ENCODE results near the gene AGTR2.
"Not testable (repeated sequence)": the region's sequence is repeated elsewhere in the genome, so short reads cannot be mapped to it uniquely, and the experiment has no call there.

Gene AGTR2

GRCh38 chrX:116170511-116170910, at the start of gene AGTR2:
Gene AGTR2, plus strand, starts transcription at chrX:116170744. Its CDS starts 1,537 bp downstream, at chrX:116172281.
- Histone ChIP-seq H3K9ac (ENCODE audit: low read length in 5 of 5) (no peak within 1 kb of the TSS), H3K4me1 (ENCODE audit: control insufficient read depth in 5 of 5, insufficient read depth in 5 of 5, low read length in 5 of 5) (no peaks in the 10 kb centered on the region), H3K9me3 (ENCODE audit: control insufficient read depth in 5 of 5, low read length in 5 of 5) (no peaks in the 10 kb centered on the region), H3K27ac (ENCODE audit: low read depth, low read length) (no peak within 1 kb of the TSS), H3K27me3 (ENCODE audit: control insufficient read depth in 5 of 5, insufficient read depth in 4 of 5, low read length in 5 of 5) (peaks cover 0 to 6% (median 0%) of the 10 kb centered on the region in 5 donors), H3K36me3 (ENCODE audit: control insufficient read depth in 5 of 5, insufficient read depth in 5 of 5, low read length in 5 of 5) (no peaks in the 10 kb centered on the region), H3K4me3 (ENCODE audit: low read depth in 1 of 5, low read length in 5 of 5) (no peak within 1 kb of the TSS)

- H3K27ac ChIP-seq (ENCODE audit: low read depth, low read length), result no peak overlapping the region
- no peaks in the 10 kb centered on the region for H3K36me3 ChIP-seq (ENCODE audit: control insufficient read depth in 5 of 5, insufficient read depth in 5 of 5, low read length in 5 of 5)
- H3K9ac ChIP-seq (ENCODE audit: low read length in 5 of 5), result no peak overlapping the region
- peaks cover 0 to 9% (median 0%) of the 10 kb centered on the region in 5 donors for H3K27me3 ChIP-seq (ENCODE audit: control insufficient read depth in 5 of 5, insufficient read depth in 4 of 5, low read length in 5 of 5)
- no peaks in the 10 kb centered on the region for H3K4me1 ChIP-seq (ENCODE audit: control insufficient read depth in 5 of 5, insufficient read depth in 5 of 5, low read length in 5 of 5)
- no peak overlapping the region for H3K4me3 ChIP-seq (ENCODE audit: low read depth in 1 of 5, low read length in 5 of 5)
- H3K9me3 ChIP-seq (ENCODE audit: control insufficient read depth in 5 of 5, low read length in 5 of 5), result no peaks in the 10 kb centered on the region
These were observed 35.3 kb upstream of the AGTR2 start for GRCh38 chrX:116135277-116135676.

GRCh38 chrX:116141270-116141669, 29.3 kb upstream of the AGTR2 start:
- not testable (repeated sequence) for H3K9me3 ChIP-seq (ENCODE audit: control insufficient read depth in 5 of 5, low read length in 5 of 5); H3K4me1 ChIP-seq (ENCODE audit: control insufficient read depth in 5 of 5, insufficient read depth in 5 of 5, low read length in 5 of 5); H3K27ac ChIP-seq (ENCODE audit: low read depth, low read length); H3K4me3 ChIP-seq (ENCODE audit: low read depth in 1 of 5, low read length in 5 of 5); H3K9ac ChIP-seq (ENCODE audit: low read length in 5 of 5); H3K36me3 ChIP-seq (ENCODE audit: control insufficient read depth in 5 of 5, insufficient read depth in 5 of 5, low read length in 5 of 5); H3K27me3 ChIP-seq (ENCODE audit: control insufficient read depth in 5 of 5, insufficient read depth in 4 of 5, low read length in 5 of 5)

GRCh38 chrX:116142976-116143375, 27.6 kb upstream of the AGTR2 start:
- H3K4me1 ChIP-seq (ENCODE audit: control insufficient read depth in 5 of 5, insufficient read depth in 5 of 5, low read length in 5 of 5), result no peaks in the 10 kb centered on the region
- H3K27ac ChIP-seq (ENCODE audit: low read depth, low read length), result no peak overlapping the region
- no peak overlapping the region for H3K9ac ChIP-seq (ENCODE audit: low read length in 5 of 5)
- H3K9me3 ChIP-seq (ENCODE audit: control insufficient read depth in 5 of 5, low read length in 5 of 5), result no peaks in the 10 kb centered on the region
- no peaks in the 10 kb centered on the region for H3K36me3 ChIP-seq (ENCODE audit: control insufficient read depth in 5 of 5, insufficient read depth in 5 of 5, low read length in 5 of 5)
- no peaks in the 10 kb centered on the region for H3K27me3 ChIP-seq (ENCODE audit: control insufficient read depth in 5 of 5, insufficient read depth in 4 of 5, low read length in 5 of 5)
- H3K4me3 ChIP-seq (ENCODE audit: low read depth in 1 of 5, low read length in 5 of 5), result no peak overlapping the region

- Histone ChIP-seq H3K36me3 (ENCODE audit: control insufficient read depth in 5 of 5, insufficient read depth in 5 of 5, low read length in 5 of 5) (no peaks in the 10 kb centered on the region), H3K27me3 (ENCODE audit: control insufficient read depth in 5 of 5, insufficient read depth in 4 of 5, low read length in 5 of 5) (peaks cover 0 to 6% (median 3%) of the 10 kb centered on the region in 5 donors), H3K9ac (ENCODE audit: low read length in 5 of 5) (no peak overlapping the region), H3K27ac (ENCODE audit: low read depth, low read length) (no peak overlapping the region), H3K4me3 (ENCODE audit: low read depth in 1 of 5, low read length in 5 of 5) (no peak overlapping the region), H3K9me3 (ENCODE audit: control insufficient read depth in 5 of 5, low read length in 5 of 5) (no peaks in the 10 kb centered on the region), H3K4me1 (ENCODE audit: control insufficient read depth in 5 of 5, insufficient read depth in 5 of 5, low read length in 5 of 5) (no peaks in the 10 kb centered on the region)
These were observed 2.4 kb downstream of the AGTR2 start for GRCh38 chrX:116172976-116173375.

GRCh38 chrX:116181300-116181699, 10.8 kb downstream of the AGTR2 start:
- H3K4me3 ChIP-seq (ENCODE audit: low read depth in 1 of 5, low read length in 5 of 5), result no peak overlapping the region
- H3K9me3 ChIP-seq (ENCODE audit: control insufficient read depth in 5 of 5, low read length in 5 of 5), result peaks cover 0 to 8% (median 6%) of the 10 kb centered on the region in 5 donors
- no peak overlapping the region for H3K9ac ChIP-seq (ENCODE audit: low read length in 5 of 5)
- H3K36me3 ChIP-seq (ENCODE audit: control insufficient read depth in 5 of 5, insufficient read depth in 5 of 5, low read length in 5 of 5), result no peaks in the 10 kb centered on the region
- peaks cover 0 to 10% (median 4%) of the 10 kb centered on the region in 5 donors for H3K27me3 ChIP-seq (ENCODE audit: control insufficient read depth in 5 of 5, insufficient read depth in 4 of 5, low read length in 5 of 5)
- H3K4me1 ChIP-seq (ENCODE audit: control insufficient read depth in 5 of 5, insufficient read depth in 5 of 5, low read length in 5 of 5), result no peaks in the 10 kb centered on the region
- H3K27ac ChIP-seq (ENCODE audit: low read depth, low read length), result no peak overlapping the region

GRCh38 chrX:116185163-116185562, 14.6 kb downstream of the AGTR2 start:
- no peaks in the 10 kb centered on the region for H3K4me1 ChIP-seq (ENCODE audit: control insufficient read depth in 5 of 5, insufficient read depth in 5 of 5, low read length in 5 of 5)
- H3K4me3 ChIP-seq (ENCODE audit: low read depth in 1 of 5, low read length in 5 of 5), result no peak overlapping the region
- no peaks in the 10 kb centered on the region for H3K36me3 ChIP-seq (ENCODE audit: control insufficient read depth in 5 of 5, insufficient read depth in 5 of 5, low read length in 5 of 5)
- H3K27ac ChIP-seq (ENCODE audit: low read depth, low read length), result no peak overlapping the region
- H3K9me3 ChIP-seq (ENCODE audit: control insufficient read depth in 5 of 5, low read length in 5 of 5), result peaks cover 0 to 18% (median 6%) of the 10 kb centered on the region in 5 donors
- peaks cover 0 to 10% (median 3%) of the 10 kb centered on the region in 5 donors for H3K27me3 ChIP-seq (ENCODE audit: control insufficient read depth in 5 of 5, insufficient read depth in 4 of 5, low read length in 5 of 5)
- no peak overlapping the region for H3K9ac ChIP-seq (ENCODE audit: low read length in 5 of 5)

- no peak overlapping the region for H3K27ac ChIP-seq (ENCODE audit: low read depth, low read length)
- no peaks in the 10 kb centered on the region for H3K27me3 ChIP-seq (ENCODE audit: control insufficient read depth in 5 of 5, insufficient read depth in 4 of 5, low read length in 5 of 5)
- no peak overlapping the region for H3K9ac ChIP-seq (ENCODE audit: low read length in 5 of 5)
- H3K9me3 ChIP-seq (ENCODE audit: control insufficient read depth in 5 of 5, low read length in 5 of 5), result peaks cover 0 to 6% (median 0%) of the 10 kb centered on the region in 5 donors
- no peaks in the 10 kb centered on the region for H3K36me3 ChIP-seq (ENCODE audit: control insufficient read depth in 5 of 5, insufficient read depth in 5 of 5, low read length in 5 of 5)
- H3K4me1 ChIP-seq (ENCODE audit: control insufficient read depth in 5 of 5, insufficient read depth in 5 of 5, low read length in 5 of 5), result no peaks in the 10 kb centered on the region
- no peak overlapping the region for H3K4me3 ChIP-seq (ENCODE audit: low read depth in 1 of 5, low read length in 5 of 5)
These were observed 24.1 kb downstream of the AGTR2 start for GRCh38 chrX:116194649-116195048.

- H3K27ac ChIP-seq (ENCODE audit: low read depth, low read length), result no peak overlapping the region
- H3K27me3 ChIP-seq (ENCODE audit: control insufficient read depth in 5 of 5, insufficient read depth in 4 of 5, low read length in 5 of 5), result peaks cover 0 to 5% (median 0%) of the 10 kb centered on the region in 5 donors
- H3K4me1 ChIP-seq (ENCODE audit: control insufficient read depth in 5 of 5, insufficient read depth in 5 of 5, low read length in 5 of 5), result no peaks in the 10 kb centered on the region
- no peaks in the 10 kb centered on the region for H3K36me3 ChIP-seq (ENCODE audit: control insufficient read depth in 5 of 5, insufficient read depth in 5 of 5, low read length in 5 of 5)
- H3K4me3 ChIP-seq (ENCODE audit: low read depth in 1 of 5, low read length in 5 of 5), result no peak overlapping the region
- no peak overlapping the region for H3K9ac ChIP-seq (ENCODE audit: low read length in 5 of 5)
- H3K9me3 ChIP-seq (ENCODE audit: control insufficient read depth in 5 of 5, low read length in 5 of 5), result no peaks in the 10 kb centered on the region
These were observed 27.7 kb downstream of the AGTR2 start for GRCh38 chrX:116198235-116198634.

GRCh38 chrX:116198810-116199209, 28.3 kb downstream of the AGTR2 start:
- no peaks in the 10 kb centered on the region for H3K36me3 ChIP-seq (ENCODE audit: control insufficient read depth in 5 of 5, insufficient read depth in 5 of 5, low read length in 5 of 5)
- no peak overlapping the region for H3K27ac ChIP-seq (ENCODE audit: low read depth, low read length)
- no peak overlapping the region for H3K4me3 ChIP-seq (ENCODE audit: low read depth in 1 of 5, low read length in 5 of 5)
- no peaks in the 10 kb centered on the region for H3K9me3 ChIP-seq (ENCODE audit: control insufficient read depth in 5 of 5, low read length in 5 of 5)
- H3K4me1 ChIP-seq (ENCODE audit: control insufficient read depth in 5 of 5, insufficient read depth in 5 of 5, low read length in 5 of 5), result no peaks in the 10 kb centered on the region
- H3K9ac ChIP-seq (ENCODE audit: low read length in 5 of 5), result no peak overlapping the region
- peaks cover 3 to 10% (median 4%) of the 10 kb centered on the region in 5 donors for H3K27me3 ChIP-seq (ENCODE audit: control insufficient read depth in 5 of 5, insufficient read depth in 4 of 5, low read length in 5 of 5)

- H3K4me1 ChIP-seq (ENCODE audit: control insufficient read depth in 5 of 5, insufficient read depth in 5 of 5, low read length in 5 of 5), result no peaks in the 10 kb centered on the region
- no peaks in the 10 kb centered on the region for H3K9me3 ChIP-seq (ENCODE audit: control insufficient read depth in 5 of 5, low read length in 5 of 5)
- no peak overlapping the region for H3K27ac ChIP-seq (ENCODE audit: low read depth, low read length)
- no peak overlapping the region for H3K4me3 ChIP-seq (ENCODE audit: low read depth in 1 of 5, low read length in 5 of 5)
- no peaks in the 10 kb centered on the region for H3K36me3 ChIP-seq (ENCODE audit: control insufficient read depth in 5 of 5, insufficient read depth in 5 of 5, low read length in 5 of 5)
- peaks cover 3 to 13% (median 5%) of the 10 kb centered on the region in 5 donors for H3K27me3 ChIP-seq (ENCODE audit: control insufficient read depth in 5 of 5, insufficient read depth in 4 of 5, low read length in 5 of 5)
- H3K9ac ChIP-seq (ENCODE audit: low read length in 5 of 5), result no peak overlapping the region
These were observed 34.4 kb downstream of the AGTR2 start for GRCh38 chrX:116204932-116205331.
